ENCODE measurements around the gene MICALL1.

GRCh38 chr22:37913233-37913721 lies 7.2 kb downstream of the MICALL1 start:
- TF ChIP-seq ZNF274 (IDR thresholded peaks at IDR 0.05; ENCODE audit: low read depth, low read length) (no peak), SUZ12 (IDR thresholded peaks at IDR 0.05; ENCODE audit: extremely low read depth, insufficient read depth, insufficient read length) (no peak)

Measured in NT2/D1 (cell line).